Measurements from ENCODE around the gene CLDN22.
A peak's percentile ranks its signal among the peaks of the same experiment; 100 is the strongest.
"Not testable (repeated sequence)": the region's sequence is repeated elsewhere in the genome, so short reads cannot be mapped to it uniquely, and the experiment has no call there.

Gene CLDN22

GRCh38 chr4:183329954-183330742, 10.1 kb upstream of the CLDN22 start:
- Histone ChIP-seq H3K36me3 (ENCODE audit: control insufficient read depth, insufficient read depth, low read length, severe bottlenecking) (no peaks in the 10 kb centered on the region), H3K4me3 (ENCODE audit: low read length) (no peak overlapping the region), H3K9me3 (ENCODE audit: control insufficient read depth, low read length) (no peaks in the 10 kb centered on the region), H3K27me3 (replicated peaks; ENCODE audit: control insufficient read depth, insufficient read depth, low read length) (no peaks in the 10 kb centered on the region), H3K4me1 (ENCODE audit: control insufficient read depth, insufficient read depth, low read length) (peaks cover 25% of the 10 kb centered on the region), H3K9ac (ENCODE audit: low read length) (no peak overlapping the region)
- no peak for DNase-seq (ENCODE audit: low read depth)

- no peak for DNase-seq (ENCODE audit: low read depth)
- H3K9me3 ChIP-seq (ENCODE audit: control insufficient read depth, low read length): no peaks in the 10 kb centered on the region
- H3K36me3 ChIP-seq (ENCODE audit: control insufficient read depth, insufficient read depth, low read length, severe bottlenecking): no peaks in the 10 kb centered on the region
- H3K4me3 ChIP-seq (ENCODE audit: low read length): no peak overlapping the region
- peaks cover 17% of the 10 kb centered on the region for H3K4me1 ChIP-seq (ENCODE audit: control insufficient read depth, insufficient read depth, low read length)
- H3K9ac ChIP-seq (ENCODE audit: low read length): no peak overlapping the region
- no peaks in the 10 kb centered on the region for H3K27me3 ChIP-seq (replicated peaks; ENCODE audit: control insufficient read depth, insufficient read depth, low read length)
Measured at GRCh38 chr4:183329244-183329643, 9.2 kb upstream of the CLDN22 start.

- H3K36me3 ChIP-seq (ENCODE audit: control insufficient read depth, insufficient read depth, low read length, severe bottlenecking): no peaks in the 10 kb centered on the region
- no peak overlapping the region for H3K4me3 ChIP-seq (ENCODE audit: low read length)
- H3K4me1 ChIP-seq (ENCODE audit: control insufficient read depth, insufficient read depth, low read length): peaks cover 16% of the 10 kb centered on the region
- no peak overlapping the region for H3K9ac ChIP-seq (ENCODE audit: low read length)
- H3K9me3 ChIP-seq (ENCODE audit: control insufficient read depth, low read length): no peaks in the 10 kb centered on the region
- no peaks in the 10 kb centered on the region for H3K27me3 ChIP-seq (replicated peaks; ENCODE audit: control insufficient read depth, insufficient read depth, low read length)
- peak; percentile 14 for DNase-seq (ENCODE audit: low read depth)
Measured at GRCh38 chr4:183328832-183329231, 8.8 kb upstream of the CLDN22 start.

GRCh38 chr4:183327827-183328226, 7.8 kb upstream of the CLDN22 start:
- Histone ChIP-seq H3K9me3 (ENCODE audit: control insufficient read depth, low read length) (no peaks in the 10 kb centered on the region), H3K4me1 (ENCODE audit: control insufficient read depth, insufficient read depth, low read length) (peaks cover 16% of the 10 kb centered on the region), H3K4me3 (ENCODE audit: low read length) (no peak overlapping the region), H3K9ac (ENCODE audit: low read length) (no peak overlapping the region), H3K27me3 (replicated peaks; ENCODE audit: control insufficient read depth, insufficient read depth, low read length) (no peaks in the 10 kb centered on the region), H3K36me3 (ENCODE audit: control insufficient read depth, insufficient read depth, low read length, severe bottlenecking) (no peaks in the 10 kb centered on the region)
- no peak for DNase-seq (ENCODE audit: low read depth)

GRCh38 chr4:183326853-183327252, 6.8 kb upstream of the CLDN22 start:
- H3K9ac ChIP-seq (ENCODE audit: low read length): no peak overlapping the region
- no peaks in the 10 kb centered on the region for H3K27me3 ChIP-seq (replicated peaks; ENCODE audit: control insufficient read depth, insufficient read depth, low read length)
- no peak for DNase-seq (ENCODE audit: low read depth)
- H3K4me1 ChIP-seq (ENCODE audit: control insufficient read depth, insufficient read depth, low read length): peaks cover 16% of the 10 kb centered on the region
- no peaks in the 10 kb centered on the region for H3K9me3 ChIP-seq (ENCODE audit: control insufficient read depth, low read length)
- H3K4me3 ChIP-seq (ENCODE audit: low read length): no peak overlapping the region
- no peaks in the 10 kb centered on the region for H3K36me3 ChIP-seq (ENCODE audit: control insufficient read depth, insufficient read depth, low read length, severe bottlenecking)

- not testable (repeated sequence) for H3K9ac ChIP-seq (ENCODE audit: low read length); H3K4me3 ChIP-seq (ENCODE audit: low read length); H3K36me3 ChIP-seq (ENCODE audit: control insufficient read depth, insufficient read depth, low read length, severe bottlenecking); DNase-seq (ENCODE audit: low read depth); H3K9me3 ChIP-seq (ENCODE audit: control insufficient read depth, low read length); H3K27me3 ChIP-seq (replicated peaks; ENCODE audit: control insufficient read depth, insufficient read depth, low read length)
- H3K4me1 ChIP-seq (ENCODE audit: control insufficient read depth, insufficient read depth, low read length): peaks cover 16% of the 10 kb centered on the region
Measured at GRCh38 chr4:183326387-183326786, 6.3 kb upstream of the CLDN22 start.

- Histone ChIP-seq H3K9me3 (ENCODE audit: control insufficient read depth, low read length) (no peaks in the 10 kb centered on the region), H3K4me3 (ENCODE audit: low read length) (no peak overlapping the region), H3K27me3 (replicated peaks; ENCODE audit: control insufficient read depth, insufficient read depth, low read length) (no peaks in the 10 kb centered on the region), H3K4me1 (ENCODE audit: control insufficient read depth, insufficient read depth, low read length) (peaks cover 5% of the 10 kb centered on the region), H3K9ac (ENCODE audit: low read length) (no peak overlapping the region), H3K36me3 (ENCODE audit: control insufficient read depth, insufficient read depth, low read length, severe bottlenecking) (peaks cover 8% of the 10 kb centered on the region)
- no peak for DNase-seq (ENCODE audit: low read depth)
Measured at GRCh38 chr4:183324619-183325018, 4.5 kb upstream of the CLDN22 start.

- H3K9me3 ChIP-seq (ENCODE audit: control insufficient read depth, low read length); H3K4me1 ChIP-seq (ENCODE audit: control insufficient read depth, insufficient read depth, low read length); H3K36me3 ChIP-seq (ENCODE audit: control insufficient read depth, insufficient read depth, low read length, severe bottlenecking); DNase-seq (ENCODE audit: low read depth); H3K4me3 ChIP-seq (ENCODE audit: low read length); H3K9ac ChIP-seq (ENCODE audit: low read length); H3K27me3 ChIP-seq (replicated peaks; ENCODE audit: control insufficient read depth, insufficient read depth, low read length): not testable (repeated sequence)
Measured at GRCh38 chr4:183324056-183324455, 4.0 kb upstream of the CLDN22 start.

GRCh38 chr4:183323295-183323694, 3.2 kb upstream of the CLDN22 start:
- no peak for DNase-seq (ENCODE audit: low read depth)

GRCh38 chr4:183322326-183322725, 2.2 kb upstream of the CLDN22 start, which contains the start of gene CLDN24:
Gene CLDN24 (minus strand): TSS chr4:183322426. CDS start chr4:183322426, 0 bp downstream.
- no peaks in the 10 kb centered on the region for H3K27me3 ChIP-seq (replicated peaks; ENCODE audit: control insufficient read depth, insufficient read depth, low read length)
- no peak within 1 kb of the TSS for H3K9ac ChIP-seq (ENCODE audit: low read length)
- DNase-seq (ENCODE audit: low read depth): no peak
- no peak within 1 kb of the TSS for H3K4me3 ChIP-seq (ENCODE audit: low read length)
- H3K4me1 ChIP-seq (ENCODE audit: control insufficient read depth, insufficient read depth, low read length): peaks cover 14% of the 10 kb centered on the region
- peaks cover 8% of the 10 kb centered on the region for H3K36me3 ChIP-seq (ENCODE audit: control insufficient read depth, insufficient read depth, low read length, severe bottlenecking)
- H3K9me3 ChIP-seq (ENCODE audit: control insufficient read depth, low read length): no peaks in the 10 kb centered on the region

More at GRCh38 chr4:183323295-183323694, 3.2 kb upstream of the CLDN22 start:
- Histone ChIP-seq H3K9ac (ENCODE audit: low read length) (no peak overlapping the region), H3K36me3 (ENCODE audit: control insufficient read depth, insufficient read depth, low read length, severe bottlenecking) (peaks cover 8% of the 10 kb centered on the region), H3K9me3 (ENCODE audit: control insufficient read depth, low read length) (no peaks in the 10 kb centered on the region), H3K4me1 (ENCODE audit: control insufficient read depth, insufficient read depth, low read length) (peaks cover 10% of the 10 kb centered on the region), H3K27me3 (replicated peaks; ENCODE audit: control insufficient read depth, insufficient read depth, low read length) (no peaks in the 10 kb centered on the region), H3K4me3 (ENCODE audit: low read length) (no peak overlapping the region)

- Histone ChIP-seq H3K4me3 (ENCODE audit: low read length) (no peak overlapping the region), H3K4me1 (ENCODE audit: control insufficient read depth, insufficient read depth, low read length) (peaks cover 16% of the 10 kb centered on the region), H3K9ac (ENCODE audit: low read length) (no peak overlapping the region), H3K27me3 (replicated peaks; ENCODE audit: control insufficient read depth, insufficient read depth, low read length) (no peaks in the 10 kb centered on the region), H3K9me3 (ENCODE audit: control insufficient read depth, low read length) (no peaks in the 10 kb centered on the region), H3K36me3 (ENCODE audit: control insufficient read depth, insufficient read depth, low read length, severe bottlenecking) (peaks cover 9% of the 10 kb centered on the region)
- DNase-seq (ENCODE audit: low read depth): no peak
Measured at GRCh38 chr4:183321516-183321915, 1.4 kb upstream of the CLDN22 start.

- Histone ChIP-seq H3K9me3 (ENCODE audit: control insufficient read depth, low read length) (no peaks in the 10 kb centered on the region), H3K9ac (ENCODE audit: low read length) (no peak overlapping the region), H3K27me3 (replicated peaks; ENCODE audit: control insufficient read depth, insufficient read depth, low read length) (no peaks in the 10 kb centered on the region), H3K4me1 (ENCODE audit: control insufficient read depth, insufficient read depth, low read length) (peaks cover 20% of the 10 kb centered on the region), H3K4me3 (ENCODE audit: low read length) (no peak overlapping the region), H3K36me3 (ENCODE audit: control insufficient read depth, insufficient read depth, low read length, severe bottlenecking) (peaks cover 13% of the 10 kb centered on the region)
- DNase-seq (ENCODE audit: low read depth): no peak
Measured at GRCh38 chr4:183321079-183321478, 1.0 kb upstream of the CLDN22 start.
